HG03045 (cell line): ENCODE results near the gene IQCC.
"Not testable (repeated sequence)": the region's sequence is repeated elsewhere in the genome, so short reads cannot be mapped to it uniquely, and the experiment has no call there.

ENCODE experiments used
- ATAC-seq: cut with Tn5 transposase; IDR thresholded peaks from one replicate; pipeline ENCODE4 v1.9.1; 2021; ENCODE audit warnings: mild to moderate bottlenecking, moderate library complexity; ENCODE audit not compliant: unreplicated experiment

The IQCC gene

DNA sequence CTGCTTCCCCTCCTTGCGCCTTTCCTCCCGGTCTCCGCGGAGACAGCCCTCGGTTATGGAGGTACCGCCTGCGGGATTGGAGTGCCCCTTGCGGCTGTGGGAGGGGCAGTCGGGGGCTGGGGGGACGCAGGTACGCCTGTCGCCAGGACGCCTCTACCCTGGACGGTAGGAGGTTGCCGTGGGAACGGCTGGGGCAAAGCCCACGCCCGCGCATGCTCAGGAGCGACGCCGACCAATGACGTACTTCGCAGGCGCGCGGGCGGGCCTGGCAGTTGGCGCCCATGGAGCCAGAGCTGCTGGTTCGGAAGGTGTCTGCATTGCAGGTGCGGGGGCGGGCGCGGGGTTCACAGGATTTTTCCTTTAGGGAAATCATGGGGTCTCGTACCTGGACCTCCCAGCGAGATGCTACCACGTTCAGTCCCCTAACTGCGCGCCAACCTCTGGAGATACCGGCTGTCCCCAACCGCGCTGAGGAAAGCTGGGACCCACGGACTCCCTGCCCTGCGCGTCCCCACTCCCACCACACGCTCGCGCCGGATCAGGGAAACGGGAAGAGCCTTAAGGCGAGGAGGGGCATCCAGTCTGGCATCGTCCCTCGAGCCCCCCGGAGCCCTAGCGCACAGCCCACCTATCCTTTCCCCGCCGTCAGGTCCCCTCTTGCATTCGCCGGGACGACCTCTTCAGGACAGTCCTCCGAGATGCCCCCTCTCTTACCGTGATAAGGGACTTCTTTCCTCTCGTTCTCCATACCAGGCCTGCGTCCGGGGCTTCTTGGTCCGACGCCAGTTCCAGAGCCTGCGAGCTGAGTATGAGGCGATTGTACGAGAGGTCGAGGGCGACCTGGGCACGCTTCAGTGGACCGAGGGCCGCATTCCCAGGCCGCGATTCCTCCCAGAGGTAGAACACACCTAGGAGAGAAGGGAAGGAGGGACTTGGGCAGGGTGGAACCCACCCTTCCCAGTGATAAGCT, at the start of gene IQCC:
IQCC (plus strand) TSS at position 271 of the 970 bp plus-strand sequence; CDS start at position 282, 11 bp downstream.
- ATAC-seq = peak; percentile 50

DNA sequence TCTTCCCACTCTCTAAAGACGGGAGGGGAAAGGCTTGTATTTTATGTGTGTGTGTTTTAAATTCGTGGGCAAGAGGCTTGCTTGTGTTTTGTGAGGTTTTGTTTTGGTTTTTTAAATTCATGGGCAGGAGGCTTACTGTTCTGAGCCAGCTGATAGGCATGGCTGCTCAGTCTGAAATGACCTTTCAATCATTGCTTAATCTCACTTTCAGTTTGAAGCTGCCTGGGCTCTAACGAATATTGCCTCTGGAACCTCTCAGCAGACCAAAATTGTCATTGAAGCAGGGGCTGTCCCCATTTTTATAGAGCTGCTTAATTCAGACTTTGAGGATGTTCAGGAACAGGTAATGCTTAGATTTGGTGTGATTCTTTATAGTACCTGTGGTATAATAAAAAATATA, 46.3 kb upstream of the IQCC start:
- no peak for ATAC-seq

DNA sequence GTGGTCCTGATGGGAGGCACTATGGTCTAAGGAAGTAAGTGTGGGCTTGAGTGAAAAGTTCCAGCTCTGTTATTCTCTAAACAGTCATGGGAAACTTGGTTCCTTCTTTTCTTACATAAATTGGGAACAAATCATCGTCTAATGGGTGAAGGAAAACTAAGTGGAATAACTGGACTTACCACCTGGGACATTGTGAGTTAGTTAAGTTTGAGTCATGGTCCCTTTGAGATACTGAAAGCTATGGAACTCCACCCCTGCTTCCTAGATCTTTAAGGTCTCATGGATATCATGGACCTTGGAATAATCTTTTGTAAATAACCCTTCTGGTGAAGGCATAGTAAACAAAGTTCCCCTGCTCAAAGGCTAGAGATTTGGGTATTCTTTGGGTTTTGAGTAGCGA, 42.1 kb upstream of the IQCC start:
- no peak for ATAC-seq

DNA sequence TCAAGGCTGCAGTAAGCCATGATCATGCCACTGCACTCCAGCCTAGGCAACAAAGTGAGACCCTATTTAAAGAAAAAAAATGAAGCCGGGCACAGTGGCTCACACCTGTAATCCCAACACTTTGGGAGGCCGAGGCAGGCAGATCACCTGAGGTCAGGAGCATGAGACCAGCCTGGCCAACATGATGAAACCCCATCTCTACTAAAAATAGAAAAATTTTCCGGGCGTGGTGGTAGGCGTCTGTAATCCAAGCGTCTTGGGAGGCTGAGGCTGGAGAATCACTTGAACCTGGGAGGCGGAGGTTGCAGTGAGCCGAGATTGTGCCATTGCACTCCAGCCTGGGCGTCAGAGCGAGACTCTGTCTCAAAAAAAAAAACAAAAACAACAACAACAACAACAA, 39.8 kb upstream of the IQCC start:
- ATAC-seq = not testable (repeated sequence)

DNA sequence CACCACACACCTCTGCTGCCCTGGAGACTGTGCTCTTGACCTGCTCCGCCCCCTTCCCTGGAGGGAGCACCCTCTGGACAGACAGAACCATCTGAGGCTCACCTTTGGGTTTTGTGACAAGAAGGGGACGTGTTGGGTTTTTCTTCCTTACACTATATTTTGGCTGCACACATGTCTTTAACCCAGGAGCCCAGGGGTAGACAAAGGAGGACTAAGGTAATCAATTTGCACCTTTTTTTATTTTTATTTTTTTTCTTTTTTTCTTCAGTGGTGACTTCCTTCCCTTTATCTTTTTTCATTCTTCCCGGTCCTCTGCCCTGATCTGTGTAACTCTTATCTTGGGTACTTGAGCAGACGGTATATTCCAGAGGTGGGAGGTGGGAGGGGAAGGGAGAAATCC, 34.5 kb upstream of the IQCC start:
- no peak for ATAC-seq

DNA sequence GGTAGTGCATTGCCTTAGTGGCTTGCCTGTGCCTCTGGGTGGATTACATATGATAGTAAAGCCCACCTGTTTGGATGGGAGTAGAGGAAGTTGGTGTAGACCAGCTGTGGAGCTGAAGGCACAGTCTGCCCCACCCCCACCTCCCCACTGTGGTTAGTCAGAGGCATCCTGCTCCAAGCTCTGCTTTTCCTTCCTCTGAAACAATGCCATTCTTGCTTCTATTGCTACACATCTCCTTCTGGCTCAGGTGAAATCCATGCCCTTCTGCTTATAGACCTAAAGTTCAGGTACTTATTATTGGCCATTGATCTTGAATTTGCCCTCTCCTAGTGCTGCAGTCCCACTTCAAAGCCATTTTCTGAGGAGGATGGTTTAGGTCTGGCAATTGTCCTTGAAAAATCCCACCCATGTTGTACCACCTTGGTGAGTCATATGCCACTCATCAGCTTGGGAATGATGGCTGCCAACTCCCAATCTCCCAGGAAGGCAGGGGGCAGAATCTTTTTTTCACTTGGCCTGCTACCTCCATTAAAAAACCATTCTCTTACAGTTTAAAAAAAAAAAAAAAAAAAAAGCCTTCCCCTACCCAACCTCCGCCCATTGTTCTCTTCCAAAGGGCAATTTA, 32.7 kb upstream of the IQCC start:
- ATAC-seq = no peak

DNA sequence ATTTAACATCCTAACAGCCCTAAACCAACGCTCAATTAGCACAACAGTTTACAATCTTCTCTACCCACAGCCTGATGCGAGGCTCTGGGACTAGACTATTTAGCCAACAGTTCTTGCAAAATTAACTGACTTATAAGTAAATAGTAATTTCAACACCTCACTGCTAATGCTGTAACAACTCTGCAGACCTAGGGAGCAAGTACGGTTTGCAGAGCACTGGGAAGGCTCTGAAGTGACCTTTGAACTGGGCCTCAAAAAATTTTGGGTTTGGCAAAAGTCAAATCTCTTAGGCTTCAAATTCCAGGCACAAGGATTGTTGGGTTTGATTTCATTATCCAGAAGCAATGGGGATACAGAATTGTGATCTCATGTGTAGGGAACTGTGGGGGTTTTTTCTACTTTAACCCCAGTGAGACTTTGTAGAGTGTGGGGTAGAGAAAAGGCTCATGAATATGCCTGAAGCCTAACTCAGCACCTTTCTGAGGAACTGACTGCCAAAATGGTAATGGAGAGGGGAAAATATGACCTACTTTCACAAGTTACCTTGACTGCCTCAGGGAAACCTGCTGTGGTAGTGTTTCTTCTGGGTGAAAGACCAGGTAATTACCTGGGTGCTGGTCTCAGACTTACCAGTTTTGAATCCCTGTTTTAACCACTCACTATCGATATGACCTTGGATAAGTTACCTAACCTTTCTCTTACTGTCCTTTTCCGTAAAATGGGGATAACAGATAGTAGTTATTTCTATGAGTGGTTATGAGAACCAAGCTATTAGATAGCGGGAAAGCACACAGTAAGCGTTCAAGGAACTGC, 26.9 kb upstream of the IQCC start:
- no peak for ATAC-seq

DNA sequence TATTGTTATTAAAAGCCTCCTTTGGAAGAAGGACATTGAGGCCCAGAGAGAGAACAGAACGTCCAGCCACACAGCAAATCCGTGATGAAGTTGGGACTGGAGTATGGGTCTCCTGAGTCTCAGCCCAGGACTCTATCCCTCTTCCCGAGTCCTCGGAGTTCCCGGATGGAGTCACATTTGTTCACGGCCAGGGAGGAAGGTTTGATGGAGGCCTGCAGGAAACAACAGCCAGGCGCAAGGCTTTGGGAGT, 26.4 kb upstream of the IQCC start:
- no peak for ATAC-seq

DNA sequence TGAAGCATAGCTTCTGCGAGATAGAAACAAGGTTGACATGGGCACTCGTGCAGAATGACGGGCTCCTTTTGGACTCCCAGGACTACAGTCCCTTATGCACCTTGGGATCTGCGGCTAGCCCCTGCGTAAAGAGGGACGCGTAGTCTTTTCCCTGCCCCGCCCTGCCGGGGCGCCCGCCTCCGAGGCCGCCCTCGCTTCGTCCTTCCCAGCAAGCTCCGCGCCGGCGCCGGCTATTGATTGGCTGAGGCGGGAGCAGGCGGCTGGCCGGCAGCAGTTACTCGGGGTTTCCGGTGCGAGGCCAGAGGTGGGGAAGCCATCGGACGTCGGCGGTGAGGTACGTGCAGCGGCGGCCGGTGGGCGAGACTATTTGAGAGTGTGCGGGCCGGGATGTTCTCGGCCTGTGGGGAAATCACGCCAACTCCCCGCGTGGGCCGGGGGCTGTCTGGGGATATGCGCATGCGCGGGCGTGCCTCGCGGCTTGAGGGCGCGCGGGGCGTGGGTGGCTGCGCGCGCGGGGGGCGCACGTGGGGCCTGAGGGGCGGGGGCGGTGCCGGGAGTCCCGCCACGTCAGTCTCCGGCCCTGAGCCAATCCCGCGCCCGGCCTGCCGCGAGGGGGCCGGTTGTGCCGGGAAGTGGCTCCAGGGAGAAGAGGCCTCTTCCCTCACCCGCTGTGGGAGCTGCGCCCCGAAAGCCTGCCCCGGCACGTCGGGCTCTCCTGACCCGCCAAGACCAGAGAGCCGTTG, 25.9 kb upstream of the IQCC start, which contains the start of gene TXLNA:
TXLNA (plus strand) TSS at position 233 of the 743 bp plus-strand sequence. CDS start 671 bp downstream, outside the sequence.
- peak; percentile 84 for ATAC-seq

DNA sequence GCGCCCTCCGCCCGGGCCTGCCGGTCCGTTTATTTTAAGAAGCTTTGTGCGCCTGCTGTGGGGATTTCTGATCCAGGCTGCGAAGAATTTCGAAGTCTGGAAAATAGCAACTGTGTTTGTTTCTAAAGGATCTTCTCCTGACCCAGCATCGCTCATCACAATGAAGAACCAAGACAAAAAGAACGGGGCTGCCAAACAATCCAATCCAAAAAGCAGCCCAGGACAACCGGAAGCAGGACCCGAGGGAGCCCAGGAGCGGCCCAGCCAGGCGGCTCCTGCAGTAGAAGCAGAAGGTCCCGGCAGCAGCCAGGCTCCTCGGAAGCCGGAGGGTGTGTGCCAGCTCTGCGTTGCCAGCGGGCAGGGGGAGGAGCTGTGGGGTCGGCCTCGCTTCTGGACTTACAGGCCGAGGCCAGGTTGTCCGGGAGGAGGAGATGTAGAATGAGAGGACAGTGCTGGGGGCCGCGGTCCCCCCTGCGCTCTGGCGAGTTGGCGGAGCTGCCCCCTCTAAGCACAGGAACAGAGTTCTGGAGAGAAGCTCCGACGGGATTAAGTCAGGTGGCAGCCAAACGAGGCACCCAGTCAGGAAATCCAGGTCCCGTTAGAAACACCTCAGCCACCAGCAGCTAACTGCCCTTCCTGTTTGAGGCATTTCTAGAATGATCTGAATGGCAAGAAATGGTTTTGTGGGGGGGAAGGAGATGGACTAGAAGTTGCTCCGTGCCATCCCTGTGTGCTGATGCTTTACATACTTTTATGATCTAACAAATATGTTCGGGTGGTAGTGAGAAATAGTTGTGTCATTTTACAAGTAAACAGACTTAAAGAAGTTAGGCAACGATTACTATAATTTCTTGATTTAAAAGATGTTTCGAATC, 25.0 kb upstream of the IQCC start:
- ATAC-seq = peak; percentile 15

DNA sequence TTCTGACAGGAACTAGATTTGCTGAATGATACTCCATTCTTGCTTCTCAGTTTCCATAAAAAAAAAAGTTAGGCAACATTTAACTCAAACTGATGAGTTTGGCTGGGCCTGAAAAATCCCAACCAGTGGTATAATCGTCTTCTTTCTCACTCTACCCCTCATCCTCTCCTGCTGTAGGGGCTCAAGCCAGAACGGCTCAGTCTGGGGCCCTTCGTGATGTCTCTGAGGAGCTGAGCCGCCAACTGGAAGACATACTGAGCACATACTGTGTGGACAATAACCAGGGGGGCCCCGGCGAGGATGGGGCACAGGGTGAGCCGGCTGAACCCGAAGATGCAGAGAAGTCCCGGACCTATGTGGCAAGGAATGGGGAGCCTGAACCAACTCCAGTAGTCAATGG, 24.4 kb upstream of the IQCC start:
- ATAC-seq = no peak

DNA sequence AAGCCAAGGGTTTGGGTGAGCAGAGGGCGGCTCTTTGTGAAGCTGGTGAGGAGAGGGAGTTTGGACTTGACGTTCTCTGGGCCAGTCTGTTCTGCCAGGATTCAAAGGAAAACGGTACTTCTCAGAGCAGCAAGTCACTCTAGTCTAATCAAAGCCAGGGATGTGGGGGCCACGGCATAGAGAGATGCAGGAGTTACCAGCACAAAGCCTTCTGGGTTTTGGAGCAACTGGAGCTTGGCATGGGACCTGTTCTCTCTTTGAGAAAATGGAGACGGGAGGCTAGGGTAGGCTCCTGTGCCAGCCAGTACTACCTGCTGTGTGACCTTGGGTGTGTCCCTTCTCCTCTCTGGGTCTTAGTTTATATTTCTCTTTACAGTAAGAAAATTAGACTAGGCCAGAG, 23.9 kb upstream of the IQCC start:
- no peak for ATAC-seq

DNA sequence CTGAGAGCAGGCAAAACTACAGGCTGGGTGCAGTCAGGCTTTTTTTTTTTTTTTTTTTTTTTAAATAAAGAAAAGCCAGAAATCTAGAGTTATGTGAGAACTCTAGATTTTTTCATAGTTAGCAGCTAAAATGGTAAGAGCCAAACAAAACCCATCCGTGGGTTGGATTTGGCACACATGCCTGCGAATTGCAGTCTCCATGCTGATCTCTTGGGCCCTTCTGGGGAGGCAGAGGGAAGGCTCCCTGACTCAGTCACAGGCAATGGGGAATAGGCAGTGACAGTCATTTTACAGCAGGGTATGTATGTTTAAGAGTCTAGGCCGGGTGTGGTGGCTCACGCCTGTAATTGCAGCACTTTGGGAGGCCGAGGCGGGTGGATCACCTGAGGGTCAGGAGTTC, 23.4 kb upstream of the IQCC start:
- ATAC-seq = no peak

DNA sequence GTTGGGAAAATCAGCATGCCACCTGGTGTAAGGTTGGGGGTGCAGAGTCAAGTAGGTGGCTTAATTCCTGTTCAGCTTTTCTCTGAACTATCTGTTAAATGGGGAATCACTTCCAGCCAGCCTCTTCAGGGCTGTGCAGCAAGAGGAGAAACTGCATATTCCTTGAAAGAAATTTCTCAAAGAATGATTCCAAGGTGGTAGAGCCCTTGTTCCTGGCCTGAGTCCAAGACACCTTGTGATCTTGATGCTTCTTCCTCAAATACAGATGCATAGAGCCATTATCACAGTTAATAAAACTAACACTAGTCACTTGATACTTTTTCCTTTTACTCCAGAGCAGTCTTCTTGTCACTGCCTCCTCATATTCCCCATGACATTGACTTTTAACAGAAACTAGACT, 20.8 kb upstream of the IQCC start:
- no peak for ATAC-seq

DNA sequence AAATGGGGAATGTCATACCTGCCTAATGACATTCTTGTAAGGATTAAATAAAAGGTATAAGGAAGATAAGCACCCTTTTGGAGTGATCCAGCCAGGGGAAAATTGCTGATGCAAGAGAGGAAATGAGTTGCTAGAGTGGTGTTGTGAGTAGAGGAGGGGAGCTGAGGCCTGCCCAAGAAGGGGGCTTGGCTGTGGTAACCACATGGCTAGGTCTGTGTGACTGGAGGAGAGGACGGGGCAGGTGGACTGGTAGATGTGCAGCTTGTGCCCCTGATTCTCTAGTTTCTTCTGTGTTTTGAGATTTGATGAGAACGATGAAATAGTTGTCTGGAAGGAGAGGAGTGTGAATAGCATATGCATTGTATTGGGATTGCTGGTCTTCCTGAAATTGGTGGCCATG, 19.4 kb upstream of the IQCC start:
- ATAC-seq = no peak

DNA sequence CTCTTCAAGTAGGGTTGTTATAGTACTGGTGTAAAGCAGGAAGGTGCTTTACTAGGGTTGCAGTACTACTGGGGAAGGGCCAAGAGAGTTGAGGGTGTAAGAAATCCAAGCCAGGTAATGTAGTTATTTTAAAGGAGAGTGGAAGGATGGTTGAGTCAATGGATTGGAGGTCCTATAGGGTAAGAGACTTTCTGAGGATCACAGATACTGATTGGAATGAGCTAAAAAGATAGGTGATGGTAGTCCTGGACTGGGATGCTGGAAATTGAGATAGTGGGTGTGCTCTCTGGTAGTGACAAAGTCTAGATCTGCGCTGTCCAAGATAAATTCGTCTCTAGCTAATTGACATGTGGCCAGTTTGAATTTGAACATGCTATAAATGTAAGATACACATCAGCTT, 19.0 kb upstream of the IQCC start:
- no peak for ATAC-seq

DNA sequence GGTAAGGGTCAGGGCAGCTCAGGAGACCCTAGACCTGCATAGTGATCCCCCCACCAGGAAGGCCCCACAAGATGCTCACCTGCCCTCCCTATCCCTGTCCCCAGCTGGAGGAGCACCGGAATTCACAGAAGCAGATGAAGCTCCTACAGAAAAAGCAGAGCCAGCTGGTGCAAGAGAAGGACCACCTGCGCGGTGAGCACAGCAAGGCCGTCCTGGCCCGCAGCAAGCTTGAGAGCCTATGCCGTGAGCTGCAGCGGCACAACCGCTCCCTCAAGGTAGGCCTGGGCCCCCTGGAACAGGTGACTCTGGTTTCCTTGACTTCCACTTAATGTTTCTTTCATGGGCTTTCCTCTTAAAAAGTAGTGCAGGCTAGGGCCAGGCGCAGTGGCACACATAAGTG, 17.6 kb upstream of the IQCC start:
- no peak for ATAC-seq

DNA sequence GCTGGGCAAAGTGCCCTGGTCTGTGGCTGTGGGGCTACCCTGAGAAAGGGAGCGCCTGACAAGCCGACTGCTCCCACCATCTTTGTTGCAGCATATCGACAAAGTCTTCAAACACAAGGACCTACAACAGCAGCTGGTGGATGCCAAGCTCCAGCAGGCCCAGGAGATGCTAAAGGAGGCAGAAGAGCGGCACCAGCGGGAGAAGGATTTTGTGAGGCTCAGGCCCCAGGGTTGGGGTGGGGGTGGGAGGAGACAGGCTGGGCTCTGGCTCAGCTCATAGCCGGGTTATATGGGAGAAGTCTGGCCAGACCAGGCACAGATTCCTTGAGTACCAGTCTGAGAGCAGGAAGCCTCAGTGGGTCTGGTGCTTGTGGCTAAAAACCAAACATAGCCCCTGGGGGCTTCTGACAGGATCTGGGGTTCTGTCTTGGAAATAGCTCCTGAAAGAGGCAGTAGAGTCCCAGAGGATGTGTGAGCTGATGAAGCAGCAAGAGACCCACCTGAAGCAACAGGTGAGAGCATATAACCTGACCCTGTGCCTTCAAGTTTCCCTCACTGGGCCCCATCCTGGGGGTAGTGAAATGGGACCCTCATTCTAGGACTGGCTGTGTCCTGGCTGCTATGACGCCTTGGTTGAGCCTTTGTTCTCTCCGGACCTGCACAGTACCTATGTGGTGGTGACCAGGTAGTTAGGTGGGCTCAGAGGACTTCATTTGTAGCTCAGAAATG, 13.1 kb upstream of the IQCC start:
- no peak for ATAC-seq

DNA sequence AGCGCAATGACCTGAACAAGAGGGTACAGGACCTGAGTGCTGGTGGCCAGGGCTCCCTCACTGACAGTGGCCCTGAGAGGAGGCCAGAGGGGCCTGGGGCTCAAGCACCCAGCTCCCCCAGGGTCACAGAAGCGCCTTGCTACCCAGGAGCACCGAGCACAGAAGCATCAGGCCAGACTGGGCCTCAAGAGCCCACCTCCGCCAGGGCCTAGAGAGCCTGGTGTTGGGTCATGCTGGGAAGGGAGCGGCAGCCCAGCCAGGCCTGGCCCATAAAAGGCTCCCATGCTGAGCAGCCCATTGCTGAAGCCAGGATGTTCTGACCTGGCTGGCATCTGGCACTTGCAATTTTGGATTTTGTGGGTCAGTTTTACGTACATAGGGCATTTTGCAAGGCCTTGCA, 10.5 kb upstream of the IQCC start:
- no peak for ATAC-seq
